ENCODE measurements around the gene TACR1.

Gene TACR1

GRCh38 chr2:75047189-75047991, 151.9 kb downstream of the TACR1 start:
- DNase-seq (ENCODE audit: low read depth, low spot score), result no peak

- DNase-seq (ENCODE audit: low read depth, low spot score), result no peak
Observed at GRCh38 chr2:75045526-75046050, 153.7 kb downstream of the TACR1 start.

DNA sequence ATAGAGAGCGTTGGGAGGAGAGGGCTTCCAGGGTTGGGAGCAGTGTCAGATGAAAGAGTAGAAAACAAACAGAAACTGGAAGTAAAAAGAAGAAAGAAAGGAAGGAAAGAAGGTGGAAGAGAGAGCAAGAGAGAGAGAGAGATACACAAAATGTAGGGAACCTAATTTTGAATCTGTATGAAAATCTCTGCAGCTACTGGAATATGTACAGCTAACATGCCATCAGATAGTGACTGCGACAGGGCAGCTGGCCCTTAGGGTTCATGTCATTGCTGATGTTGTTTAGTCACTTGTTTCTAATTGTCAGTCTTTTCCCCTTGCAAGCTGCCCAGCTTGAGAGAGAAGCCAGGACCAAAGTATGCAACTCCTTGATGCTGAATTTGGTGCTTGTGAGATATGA, 155.0 kb downstream of the TACR1 start:
- DNase-seq (ENCODE audit: low read depth, low spot score), result no peak

DNA sequence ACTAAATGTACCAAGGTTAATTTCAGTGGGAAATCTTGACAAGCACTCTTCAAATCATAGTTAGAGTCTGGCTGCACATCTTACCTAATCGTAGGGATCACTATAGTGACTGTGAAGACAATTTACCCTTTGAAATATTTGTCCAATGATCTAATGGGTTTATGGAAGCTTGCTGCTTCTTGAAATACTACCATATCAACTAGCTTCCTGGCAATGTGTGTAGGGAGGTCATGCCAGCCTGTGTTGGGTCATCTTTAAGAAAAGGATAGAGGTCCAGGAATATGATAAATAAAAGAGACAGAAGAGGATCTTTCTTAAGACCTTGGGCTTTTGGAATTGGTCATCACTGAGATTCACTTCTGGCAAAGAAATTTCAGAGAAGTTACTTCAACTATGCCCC, 156.5 kb downstream of the TACR1 start:
- no peak for DNase-seq (ENCODE audit: low read depth, low spot score)

DNA sequence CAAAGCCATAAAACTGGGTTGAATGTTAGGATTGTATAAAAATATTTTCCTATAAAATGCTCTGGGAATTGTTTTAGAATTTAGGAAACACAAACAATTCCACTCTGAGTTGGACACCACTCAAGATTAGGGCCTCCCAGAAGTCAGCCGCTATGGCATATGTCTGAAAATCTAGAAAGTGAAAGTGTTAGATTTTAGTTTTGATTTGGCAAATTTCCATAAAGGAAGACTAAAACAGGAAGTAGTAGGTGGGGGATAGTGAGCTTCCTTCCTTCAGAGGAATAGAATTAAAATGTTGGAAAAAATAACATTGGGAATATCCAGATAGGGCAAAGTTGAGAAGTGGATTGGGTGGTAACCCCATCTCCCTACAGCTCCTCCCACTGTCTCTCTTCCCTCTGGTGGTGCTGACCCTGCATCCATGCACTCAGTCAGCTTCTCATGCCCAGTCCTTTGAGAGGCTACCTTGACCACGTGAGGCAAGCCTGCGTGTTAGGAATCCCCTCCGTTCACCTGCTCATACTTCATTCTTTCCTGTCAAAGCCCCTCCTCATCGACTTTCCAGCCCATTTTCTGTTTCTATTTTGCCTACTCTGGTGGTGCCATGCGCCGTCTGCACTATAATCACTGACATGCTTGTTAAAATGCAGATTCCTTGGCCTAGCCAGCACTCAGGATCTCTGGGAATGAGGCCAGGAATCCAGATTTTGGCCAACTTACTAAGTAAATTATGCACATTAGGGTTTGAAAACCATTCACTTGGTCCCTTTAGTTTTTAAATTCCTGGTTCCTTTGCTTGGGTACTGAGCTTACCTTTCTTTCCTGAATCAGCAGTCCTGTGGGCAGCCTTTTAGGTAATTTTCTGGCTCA, 157.4 kb downstream of the TACR1 start:
- DNase-seq (ENCODE audit: low read depth, low spot score), result no peak

- DNase-seq (ENCODE audit: low read depth, low spot score), result no peak
Observed at GRCh38 chr2:75041226-75041625, 158.1 kb downstream of the TACR1 start.

DNA sequence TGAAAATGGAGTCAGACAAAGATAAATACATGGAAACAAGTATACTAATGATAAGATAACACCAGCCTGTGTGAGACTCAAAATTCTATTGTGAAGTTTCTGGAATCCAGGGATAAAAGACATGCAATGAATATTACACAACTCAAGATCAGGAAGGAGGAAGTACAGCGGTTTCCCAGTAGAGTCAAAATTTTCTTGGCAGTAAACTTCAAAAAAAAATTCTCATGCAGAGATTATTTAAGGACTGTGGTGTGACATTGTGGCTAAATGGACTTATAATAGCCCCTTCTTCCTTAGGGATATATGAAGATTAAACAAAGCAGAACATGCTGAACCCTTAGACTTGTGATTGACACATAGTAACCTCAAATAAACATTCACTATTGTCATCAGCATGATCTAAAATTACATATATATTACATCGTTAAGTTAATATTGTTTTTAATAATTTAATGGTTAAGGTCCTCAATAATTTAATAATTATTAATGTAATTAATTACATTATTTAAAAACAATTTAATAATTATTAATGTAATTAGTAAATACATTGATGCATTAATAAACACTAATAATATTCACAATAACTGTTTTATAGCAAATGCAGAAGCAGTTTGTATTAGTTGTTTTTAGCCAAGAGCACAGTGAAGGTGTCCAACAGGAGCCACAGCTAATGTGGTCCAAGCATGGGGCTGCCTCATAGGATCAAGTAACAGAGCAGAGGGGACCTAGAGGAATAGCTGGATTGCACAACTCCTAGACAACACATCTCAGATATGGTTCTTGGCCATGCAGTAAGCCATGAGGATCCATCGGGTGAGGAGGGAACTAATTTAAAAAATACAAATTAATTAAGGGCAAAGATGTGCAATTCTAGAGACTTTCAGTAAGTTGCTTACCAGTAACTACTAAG, 163.6 kb downstream of the TACR1 start:
- DNase-seq (ENCODE audit: low read depth, low spot score), result no peak

GRCh38 chr2:75033516-75033915, 165.8 kb downstream of the TACR1 start:
- no peak for DNase-seq (ENCODE audit: low read depth, low spot score)

GRCh38 chr2:75031906-75032803, 167.2 kb downstream of the TACR1 start:
- DNase-seq (ENCODE audit: low read depth, low spot score), result no peak

- DNase-seq (ENCODE audit: low read depth, low spot score), result no peak
Observed at GRCh38 chr2:75031171-75031570, 168.1 kb downstream of the TACR1 start.

GRCh38 chr2:75030218-75031009, 168.9 kb downstream of the TACR1 start:
- no peak for DNase-seq (ENCODE audit: low read depth, low spot score)

GRCh38 chr2:75027886-75028285, 171.4 kb downstream of the TACR1 start:
- no peak for DNase-seq (ENCODE audit: low read depth, low spot score)

GRCh38 chr2:75025633-75026380, 173.5 kb downstream of the TACR1 start:
- DNase-seq (ENCODE audit: low read depth, low spot score), result no peak

- no peak for DNase-seq (ENCODE audit: low read depth, low spot score)
Observed at GRCh38 chr2:75025216-75025615, 174.1 kb downstream of the TACR1 start.

GRCh38 chr2:75023666-75024455, 175.5 kb downstream of the TACR1 start:
- no peak for DNase-seq (ENCODE audit: low read depth, low spot score)

DNA sequence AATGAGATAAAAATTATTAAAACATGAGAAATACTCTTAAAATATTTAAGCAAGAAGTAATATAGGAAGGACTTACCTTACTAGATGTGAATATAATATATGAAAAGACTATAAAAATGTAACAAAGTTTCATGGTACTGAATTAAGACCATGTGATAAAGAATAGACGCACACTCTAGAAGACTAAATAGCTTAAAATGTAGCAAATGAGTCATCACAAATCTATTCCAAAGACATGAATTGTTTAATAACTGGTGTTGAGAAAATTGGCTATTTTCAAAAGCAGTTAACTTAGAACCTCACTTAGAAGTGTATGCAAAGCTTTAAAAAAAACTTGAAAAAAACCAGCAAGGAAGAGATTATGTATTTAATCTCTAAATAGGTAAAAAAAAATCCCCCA, 176.8 kb downstream of the TACR1 start:
- DNase-seq (ENCODE audit: low read depth, low spot score), result no peak

DNA sequence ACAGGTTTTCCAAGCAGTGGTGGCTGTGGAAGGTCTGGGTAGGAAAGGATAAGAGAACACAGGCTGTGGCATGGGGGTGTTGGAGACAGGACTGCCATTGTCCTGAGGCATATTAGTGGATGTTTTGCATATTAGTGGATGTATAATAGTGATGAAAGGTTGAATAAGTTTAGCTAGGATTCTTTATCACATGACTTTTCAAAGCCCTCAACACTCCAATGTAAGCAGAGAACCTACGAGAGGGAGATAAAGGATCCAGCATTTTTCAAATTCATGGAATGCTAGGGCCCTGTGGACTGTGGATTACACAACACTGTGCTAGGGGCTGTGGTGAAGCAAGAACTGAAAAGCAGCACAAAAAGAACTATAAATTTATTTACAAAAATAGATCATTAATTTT, 177.6 kb downstream of the TACR1 start:
- DNase-seq (ENCODE audit: low read depth, low spot score), result no peak

GRCh38 chr2:75020476-75020875, 178.8 kb downstream of the TACR1 start:
- DNase-seq (ENCODE audit: low read depth, low spot score), result no peak
